NCI-H748 treated with DMSO at 0.1 percent for 48 hours (cell line): ENCODE data around the gene GPR26.

ENCODE experiments used
- DNase-seq: peaks from one replicate; lab custom pipeline; 2025; lab: John Stamatoyannopoulos, UW

The GPR26 gene

GRCh38 chr10:123666318-123667236 lies at the start of gene GPR26:
Gene GPR26 (plus strand): TSS chr10:123666355. CDS start chr10:123666408, 53 bp downstream.
- DNase-seq, result no peak

DNA sequence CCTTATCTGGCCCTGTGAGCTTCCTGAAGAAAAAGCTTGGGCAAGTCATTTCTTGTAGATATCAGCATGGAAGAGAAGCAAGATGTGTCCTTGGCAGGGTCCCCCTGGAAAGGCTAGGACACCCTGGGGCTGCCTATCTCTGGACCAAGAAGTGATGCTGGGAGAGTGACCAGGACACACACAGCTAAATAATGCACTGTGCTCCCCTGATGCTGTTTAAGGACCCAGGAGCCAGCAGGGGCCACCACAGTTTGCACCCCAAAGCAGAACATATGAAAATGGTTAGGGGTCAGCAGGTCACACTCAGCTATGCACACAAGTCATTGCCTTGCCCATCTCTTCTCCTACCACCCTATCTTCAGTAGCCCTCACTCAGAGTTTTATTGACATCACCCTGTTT lies 47.9 kb upstream of the GPR26 start:
- DNase-seq, result no peak

DNA sequence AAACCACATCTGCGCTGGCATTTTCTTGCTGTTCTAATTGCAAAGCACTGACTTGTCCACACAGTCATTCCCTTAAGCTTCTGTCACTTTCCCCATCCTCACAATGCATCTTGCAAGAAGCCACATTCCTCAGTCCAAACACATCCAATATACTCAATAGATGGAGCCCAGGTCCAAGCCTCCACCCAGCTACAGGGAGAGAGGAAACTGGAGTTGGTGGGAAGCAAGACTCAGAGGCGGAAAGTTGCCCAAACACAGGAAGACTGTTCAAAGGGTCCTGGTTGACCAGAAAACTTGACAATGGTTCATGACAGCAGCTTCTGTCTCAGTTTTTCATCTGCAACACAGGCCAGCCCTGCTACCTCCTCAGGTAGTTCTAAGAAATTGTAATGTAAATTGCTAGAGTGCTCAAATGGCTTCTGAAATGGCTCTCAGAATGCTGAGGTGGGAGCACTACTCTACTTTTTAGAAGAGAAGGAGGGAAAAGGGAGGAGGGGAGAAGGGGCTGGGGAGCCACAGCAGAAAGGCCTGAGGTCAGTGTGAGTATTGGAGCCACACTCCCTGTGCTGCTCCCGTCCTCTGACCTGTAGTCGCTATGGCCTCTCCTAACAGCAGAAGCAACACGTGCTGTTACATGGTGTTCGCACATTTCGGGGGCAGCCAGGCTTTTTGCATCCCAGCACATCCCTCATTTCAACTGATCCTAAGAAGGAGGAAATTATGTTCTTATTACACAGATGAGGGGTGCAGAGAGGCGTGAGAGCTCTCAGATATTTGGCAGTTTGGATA lies 46.9 kb upstream of the GPR26 start:
- DNase-seq, result no peak

- DNase-seq, result no peak
Measured at GRCh38 chr10:123620621-123621020, 45.5 kb upstream of the GPR26 start.

DNA sequence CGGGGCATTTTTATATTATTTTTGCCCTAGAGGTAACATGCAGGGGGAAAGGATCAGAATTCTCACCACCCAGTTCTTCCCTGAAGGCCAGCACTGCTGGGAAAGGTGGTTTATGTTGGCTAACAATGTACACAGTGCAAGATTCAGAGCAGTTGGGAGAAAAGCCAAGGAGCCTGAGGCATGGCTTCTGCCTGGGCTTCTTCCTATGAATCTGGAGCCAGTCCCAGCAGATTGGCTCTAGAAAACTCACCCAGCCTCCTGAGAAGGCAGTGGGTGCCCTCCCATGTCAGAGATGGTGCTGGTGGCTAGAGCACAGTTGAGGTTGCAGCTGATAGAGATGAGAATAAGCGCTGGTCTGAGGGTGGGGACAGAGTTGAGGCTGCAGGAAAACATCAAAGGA lies 44.7 kb upstream of the GPR26 start:
- DNase-seq, result no peak

DNA sequence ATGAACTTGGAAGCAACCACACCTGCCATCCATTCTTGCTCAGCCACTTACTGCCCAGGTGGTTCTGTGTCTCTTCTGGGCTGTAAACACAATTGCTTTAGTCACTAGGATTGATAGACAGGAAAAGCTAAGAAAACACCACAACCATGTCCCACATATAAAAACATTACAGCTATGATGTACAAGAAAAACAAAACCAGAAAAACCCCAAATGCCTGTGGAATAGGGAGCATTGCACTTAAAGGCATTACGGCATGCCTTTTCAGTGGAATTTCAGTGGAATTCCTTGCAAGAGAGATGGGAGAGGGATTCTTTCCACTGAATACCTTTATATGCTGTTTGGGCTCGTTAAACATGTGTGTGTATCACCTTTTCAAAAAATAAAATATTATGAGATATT lies 44.2 kb upstream of the GPR26 start:
- DNase-seq, result no peak

DNA sequence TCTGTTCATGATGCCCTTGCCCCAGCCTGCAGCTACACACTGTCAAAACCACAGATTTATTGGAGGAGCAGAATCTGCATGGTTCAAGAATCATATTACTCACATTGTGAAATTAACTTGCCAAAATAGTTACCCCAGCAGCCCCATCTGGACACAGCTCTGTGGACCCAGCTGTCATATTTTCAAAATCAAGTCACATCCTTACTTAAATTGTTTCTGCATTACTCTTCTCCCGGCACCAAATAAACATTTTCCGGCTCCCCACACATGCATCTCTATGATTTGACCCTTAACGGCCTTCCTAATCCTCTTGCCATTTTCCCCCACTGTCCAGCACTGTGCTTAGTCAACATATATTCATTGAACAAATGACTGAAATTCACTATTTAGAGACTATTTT lies 43.8 kb upstream of the GPR26 start:
- no peak for DNase-seq

DNA sequence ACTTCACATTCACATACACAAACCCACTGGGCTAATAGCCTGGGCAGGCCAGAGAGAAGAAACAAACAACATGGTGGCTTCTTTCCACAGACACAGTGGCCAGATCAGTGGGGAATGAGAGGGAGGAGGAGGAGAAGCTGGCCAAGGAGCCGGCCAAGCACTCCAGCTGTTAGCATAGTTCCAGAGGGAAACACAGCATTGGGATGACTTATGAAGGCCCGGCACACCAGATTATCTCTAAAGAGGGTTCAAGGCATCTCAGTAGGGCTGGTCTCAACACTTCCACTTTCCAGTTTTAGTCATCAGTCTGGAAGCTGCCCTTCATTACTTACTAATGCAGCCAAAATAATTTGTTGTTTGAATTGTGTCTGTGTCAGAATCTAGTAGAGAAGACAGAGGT lies 42.1 kb upstream of the GPR26 start:
- no peak for DNase-seq

DNA sequence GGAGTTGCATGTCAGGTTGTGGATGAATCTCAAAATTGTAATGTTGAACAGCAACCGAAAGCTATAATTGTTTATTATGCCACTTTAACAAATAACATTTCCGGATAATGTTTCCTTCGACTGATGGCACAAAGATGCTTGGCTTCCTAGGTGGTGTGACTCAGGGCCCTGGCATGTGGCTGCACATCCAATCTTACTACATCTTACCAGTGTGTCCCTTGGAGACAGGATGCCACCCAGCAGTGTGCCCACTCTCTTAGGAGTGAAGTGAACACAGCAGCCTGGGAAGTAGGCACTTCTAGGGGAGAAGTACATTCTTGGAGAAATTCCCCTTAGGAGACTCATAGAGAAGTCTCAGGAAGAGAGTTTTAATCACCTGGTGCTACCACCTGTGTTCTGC lies 33.0 kb upstream of the GPR26 start:
- no peak for DNase-seq

DNA sequence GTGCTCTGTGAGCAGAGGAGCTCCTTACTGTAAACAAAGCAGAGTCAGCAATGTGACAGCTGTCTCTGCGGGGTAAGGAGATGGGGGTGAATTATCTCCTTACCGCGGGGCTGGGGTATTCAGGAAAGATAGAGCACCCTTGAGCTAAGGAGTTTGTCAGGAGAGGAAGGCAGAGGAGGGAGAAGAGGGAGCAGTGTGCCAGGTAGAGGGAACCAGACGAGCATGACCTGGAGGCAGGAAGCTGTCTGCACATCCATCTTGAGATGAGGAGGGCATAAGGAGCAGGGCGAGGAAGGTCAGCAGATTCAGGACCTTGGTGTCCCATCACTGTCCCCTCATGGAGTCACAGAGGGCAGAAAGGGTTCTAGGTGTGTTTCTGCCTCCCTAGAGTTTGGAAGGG lies 32.5 kb upstream of the GPR26 start:
- DNase-seq, result no peak

GRCh38 chr10:123634221-123634620 lies 31.9 kb upstream of the GPR26 start:
- DNase-seq, result no peak

- no peak for DNase-seq
Measured at GRCh38 chr10:123635131-123635530, 31.0 kb upstream of the GPR26 start.

- DNase-seq, result no peak
Measured at GRCh38 chr10:123635745-123636144, 30.4 kb upstream of the GPR26 start.

- no peak for DNase-seq
Measured at GRCh38 chr10:123636598-123637325, 29.4 kb upstream of the GPR26 start.

DNA sequence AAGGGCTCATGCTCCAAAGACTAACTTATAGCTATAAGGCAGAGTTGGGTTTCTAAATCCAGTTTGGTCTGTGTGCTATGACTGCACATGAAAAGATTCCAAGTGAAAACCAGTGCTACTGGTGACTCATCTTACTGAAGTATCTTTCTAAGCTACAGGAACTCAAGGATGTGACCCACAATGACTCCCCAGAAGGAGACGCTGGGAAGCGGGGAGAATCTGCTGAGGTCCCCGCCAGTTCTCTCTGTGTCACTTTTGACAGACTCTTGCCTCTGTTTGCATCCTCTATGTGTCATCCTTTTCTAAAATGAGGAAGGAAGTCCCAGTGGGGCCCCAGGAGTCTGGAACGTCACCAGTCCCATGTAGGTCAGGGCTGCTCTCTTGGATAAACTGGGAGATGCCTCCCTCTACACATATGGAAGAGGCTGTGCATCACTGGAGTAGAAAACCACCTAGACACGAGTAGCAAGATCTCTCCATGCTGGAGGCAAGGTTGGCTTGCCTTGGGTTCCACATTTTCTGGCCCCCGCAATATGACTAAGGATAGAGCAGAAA lies 28.8 kb upstream of the GPR26 start:
- DNase-seq, result no peak

- DNase-seq, result no peak
Measured at GRCh38 chr10:123639131-123639530, 27.0 kb upstream of the GPR26 start.

DNA sequence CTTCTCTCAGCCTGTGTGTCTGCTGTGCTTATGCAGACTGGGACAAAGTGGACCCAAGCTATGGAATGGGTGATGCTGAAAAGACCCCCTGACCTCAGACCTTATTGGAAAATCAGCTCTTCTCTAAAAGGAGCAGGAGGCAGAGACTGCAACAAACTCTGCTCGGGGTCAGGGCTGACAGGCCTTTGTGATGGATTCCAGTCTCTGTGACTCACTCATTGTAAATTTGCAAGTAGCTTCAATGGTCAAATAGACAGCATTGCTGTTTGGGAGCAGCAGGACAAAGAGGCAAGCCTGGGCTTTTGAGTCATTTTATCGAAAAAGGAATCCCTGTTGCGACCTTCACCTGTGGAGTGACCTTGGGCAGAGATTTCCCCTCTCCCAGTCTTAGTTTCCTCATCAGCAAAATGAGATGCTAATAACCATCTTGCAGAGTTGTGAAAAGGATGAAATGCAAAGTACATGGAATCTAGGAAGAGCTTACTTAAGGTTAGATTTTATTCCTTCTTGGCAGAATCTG lies 26.1 kb upstream of the GPR26 start:
- no peak for DNase-seq

DNA sequence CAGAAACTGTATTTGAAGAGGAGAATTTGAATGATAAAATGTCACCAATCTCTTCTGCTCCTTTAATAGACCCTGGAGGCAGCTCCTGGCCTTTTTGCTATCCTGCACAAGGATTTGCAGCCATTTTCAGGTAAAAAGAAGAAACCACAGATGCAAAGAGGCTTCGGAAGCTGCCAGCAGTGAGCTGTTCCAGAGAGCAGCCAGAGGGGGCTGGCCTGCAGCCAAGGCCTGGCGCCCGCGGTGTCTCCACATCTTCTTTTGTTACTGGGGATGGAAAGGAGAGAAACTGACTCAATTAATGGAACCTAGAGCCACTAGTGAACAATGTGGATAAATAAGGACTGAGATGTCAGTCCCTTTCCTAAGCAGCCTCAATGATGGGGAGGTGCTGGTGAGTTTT lies 23.9 kb upstream of the GPR26 start:
- no peak for DNase-seq

- no peak for DNase-seq
Measured at GRCh38 chr10:123642697-123643096, 23.5 kb upstream of the GPR26 start.

DNA sequence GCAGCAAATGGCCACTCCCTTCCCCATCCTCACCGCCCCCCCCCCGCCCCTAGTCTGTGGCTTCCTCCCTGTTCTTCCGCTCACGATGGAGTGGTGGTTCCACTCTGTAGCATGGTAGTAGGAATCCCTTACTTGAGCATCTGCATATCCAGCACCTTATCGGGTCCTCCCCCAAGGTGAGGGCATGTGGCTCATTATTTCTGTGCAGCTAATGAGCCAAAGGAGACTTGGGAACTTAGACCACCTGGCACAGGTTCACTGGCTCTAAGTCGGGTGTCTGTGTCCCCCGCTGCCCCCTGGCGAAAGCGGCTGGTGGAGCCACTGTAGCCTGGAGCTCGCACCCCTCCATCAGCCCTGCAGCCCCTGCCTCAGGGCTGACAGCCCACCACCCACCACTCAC lies 22.8 kb upstream of the GPR26 start:
- no peak for DNase-seq

- DNase-seq, result no peak
Measured at GRCh38 chr10:123645016-123645415, 21.1 kb upstream of the GPR26 start.

DNA sequence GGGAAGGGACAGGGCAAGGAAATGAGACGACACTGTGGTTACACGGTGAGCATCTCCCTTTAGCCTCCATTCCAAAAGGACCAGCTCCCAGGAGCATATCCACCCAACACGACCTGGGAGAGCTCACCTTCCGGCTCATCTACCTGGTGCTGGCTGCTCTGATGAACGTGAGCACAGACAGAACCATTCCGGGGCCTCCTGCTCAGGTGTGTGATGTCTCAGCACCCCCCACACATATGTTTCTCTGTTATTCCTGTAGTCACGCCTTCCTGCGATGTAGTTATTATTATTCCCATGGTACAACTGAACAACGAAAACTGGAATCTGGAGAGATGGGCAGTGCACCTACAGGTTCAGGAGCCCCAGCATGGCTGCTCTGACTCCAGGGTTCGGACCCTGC lies 20.5 kb upstream of the GPR26 start:
- no peak for DNase-seq
